PC-9 (cell line): ENCODE data around the gene PRKG2.

Source experiments
- CTCF ChIP-seq: fragments of 200-600 bp; sonication (generic); conservative IDR thresholded peaks from 2 replicates; pipeline ENCODE4 v1.6.1; 2017; ENCODE audit warnings: mixed run types, antibody characterized with exemption, mild to moderate bottlenecking, moderate library complexity
- EZH2 ChIP-seq: fragments of 200-600 bp; sonication (generic); IDR thresholded peaks from 2 replicates; pipeline ENCODE4 v1.8.0; 2017; ENCODE audit warnings: antibody characterized with exemption, low read depth

GRCh38 chr4:81143183-81143582 lies 71.8 kb downstream of the PRKG2 start:
- TF ChIP-seq CTCF: no peak
- TF ChIP-seq EZH2: no peak
